HG02759 (cell line): ENCODE data around the gene RPS3.

Experiments
- ATAC-seq: cut with Tn5 transposase; IDR thresholded peaks from one replicate; pipeline ENCODE4 v1.9.1; 2021; ENCODE audit warnings: mild to moderate bottlenecking, moderate library complexity; ENCODE audit not compliant: unreplicated experiment

The RPS3 gene

DNA sequence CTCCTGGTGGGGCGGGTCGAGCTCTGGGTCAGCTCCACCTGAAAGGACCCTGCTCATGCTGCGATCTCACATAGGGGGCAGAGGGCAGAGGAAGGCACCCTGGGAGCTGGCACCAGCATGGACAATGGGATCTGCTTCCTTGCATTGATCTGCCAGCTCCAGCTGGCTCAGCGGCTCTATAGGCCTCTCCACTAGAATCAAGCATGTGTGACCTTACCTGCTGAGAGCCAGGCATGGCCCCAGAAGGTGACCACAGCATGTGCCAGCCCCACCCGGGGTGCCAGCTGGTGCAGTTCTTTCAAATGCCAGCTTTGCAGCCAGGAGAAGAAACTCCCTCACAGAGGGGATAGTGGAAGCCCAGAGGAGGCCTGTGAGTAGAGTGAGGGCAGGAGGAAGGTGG, 55.7 kb downstream of the RPS3 start:
- no peak for ATAC-seq
